Cardiac muscle cell (in vitro differentiated cells and primary cell): ENCODE results near the gene ANKRD42. TPM values are rescaled to one million over a fixed set of nuclear protein-coding genes. Genes with fewer than 3 reads are reported as not detected.

Experiments used
- DNase-seq, 2 donors: peaks; one replicate each; pipeline versions ENCODE4 v3.0.0 to v3.0.0-alpha.2; 2010 to 2017; ENCODE audit warnings: low read depth in 1 of 2, low spot score in 1 of 2
- H3K27ac ChIP-seq: fragments of 200-600 bp; sonication (generic); 2 replicates; pipeline ENCODE4 v1.5.1; 2016
- H3K27me3 ChIP-seq: fragments of 200-600 bp; sonication (generic); 2 replicates; pipeline ENCODE4 v1.6.0; 2016; ENCODE audit warnings: control low read depth
- H3K36me3 ChIP-seq: fragments of 200-600 bp; sonication (generic); 2 replicates; pipeline ENCODE4 v1.5.1; 2016; ENCODE audit warnings: control low read depth
- H3K4me1 ChIP-seq: fragments of 200-600 bp; sonication (generic); 2 replicates; pipeline ENCODE4 v1.8.1; 2017; ENCODE audit warnings: low read depth, mild to moderate bottlenecking, mixed run types
- H3K4me3 ChIP-seq: fragments of 200-600 bp; sonication (generic); 2 replicates; pipeline ENCODE4 v1.5.1; 2016; ENCODE audit warnings: mild to moderate bottlenecking
- H3K9me3 ChIP-seq: fragments of 200-600 bp; sonication (generic); 2 replicates; pipeline ENCODE4 v1.5.1; 2017; ENCODE audit warnings: low read depth, mild to moderate bottlenecking, control low read depth
- CTCF ChIP-seq: IDR thresholded peaks from 2 replicates; pipeline ENCODE4 v1.5.1; 2012; ENCODE audit warnings: low read depth, mild to moderate bottlenecking, low read length
- polyA plus RNA-seq: library from polyadenylated mRNA; unstranded; fragments of >200 nt; fragmentation: Nextera tagmentation; extraction: Ambion mirVana; gene quantifications from 2 replicates; pipeline ENCODE4 v1.2.1, GENCODE V29; 2016
- total RNA-seq: library from RNA; depleted of rRNA; stranded (reverse); fragments of >200 nt; gene quantifications from 2 replicates; pipeline ENCODE4 v1.2.3, GENCODE V29; 2016

The ANKRD42 gene
- total and polyA plus RNA-seq, 2 experiments from 2014 or later, result 6.8 to 8.6 TPM

DNA sequence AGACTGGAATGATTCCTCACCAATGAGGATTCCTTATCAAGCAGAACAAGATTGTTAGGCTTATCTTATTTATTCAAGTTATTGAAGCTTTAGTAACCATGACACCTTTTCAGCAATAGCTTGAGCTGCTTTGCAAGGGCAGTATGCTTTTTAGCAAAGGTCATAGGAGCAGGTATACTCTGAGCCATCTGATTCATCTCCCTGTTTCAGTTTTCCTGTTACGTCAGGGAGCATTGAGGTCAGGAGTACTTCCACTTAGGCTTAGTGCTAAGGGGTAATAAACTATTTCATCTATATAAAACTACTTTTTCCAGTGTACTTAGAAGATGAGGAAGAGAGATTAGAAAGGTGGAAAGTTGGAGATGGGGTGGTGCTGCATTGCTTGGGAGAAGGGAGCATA, 17.7 kb upstream of the ANKRD42 start:
- Histone ChIP-seq H3K9me3 (no peaks in the 10 kb centered on the region), H3K27me3 (no peaks in the 10 kb centered on the region), H3K4me3 (no peak overlapping the region), H3K36me3 (peaks cover 63% of the 10 kb centered on the region), H3K27ac (no peak overlapping the region), H3K4me1 (peaks cover 8% of the 10 kb centered on the region)
- no peak for TF ChIP-seq CTCF
- DNase-seq, result no peak

DNA sequence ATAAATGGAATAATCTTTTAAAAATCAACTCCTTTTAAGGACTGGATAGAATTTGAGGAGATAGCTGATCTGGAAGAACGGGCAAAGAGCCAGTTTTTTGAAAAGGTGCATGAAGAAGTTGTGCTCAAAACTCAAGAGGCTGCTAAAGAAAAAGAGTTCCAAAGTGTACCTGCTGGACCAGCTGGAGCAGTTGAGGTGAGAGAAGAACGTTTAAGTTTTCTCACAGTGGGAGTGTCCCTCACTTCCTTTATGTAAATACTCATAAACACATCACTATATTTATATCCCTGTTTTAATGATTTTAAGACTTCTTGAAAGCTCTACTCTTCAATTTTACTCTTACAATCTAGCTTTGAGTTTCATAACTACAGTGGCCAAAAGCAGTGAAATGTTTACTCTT, 11.7 kb upstream of the ANKRD42 start:
- H3K27ac ChIP-seq, result no peak overlapping the region
- no peak overlapping the region for H3K4me3 ChIP-seq
- H3K36me3 ChIP-seq, result peaks cover 76% of the 10 kb centered on the region
- no peaks in the 10 kb centered on the region for H3K4me1 ChIP-seq
- no peaks in the 10 kb centered on the region for H3K9me3 ChIP-seq
- no peak for DNase-seq
- TF ChIP-seq CTCF, result no peak
- H3K27me3 ChIP-seq, result no peaks in the 10 kb centered on the region

DNA sequence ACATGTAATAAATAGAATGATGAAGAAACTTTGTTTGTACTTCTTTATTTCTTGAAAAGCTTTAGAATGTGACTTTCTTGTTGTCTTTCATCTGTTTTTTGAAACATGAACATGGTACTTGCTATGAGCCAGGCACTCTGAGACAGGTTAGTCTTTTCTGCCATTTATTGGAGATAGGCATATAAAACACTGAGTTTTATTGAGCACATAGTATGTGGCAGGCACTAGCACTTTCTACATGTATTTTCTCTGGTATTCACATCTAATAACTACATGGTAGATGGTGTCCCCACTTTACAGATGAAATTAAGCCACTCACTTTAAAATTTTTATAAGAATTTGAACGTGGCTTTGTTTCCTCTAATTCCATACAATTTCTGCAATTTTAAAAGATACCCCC, 7.7 kb upstream of the ANKRD42 start:
- H3K9me3 ChIP-seq, result no peaks in the 10 kb centered on the region
- no peak for DNase-seq
- H3K4me1 ChIP-seq, result no peaks in the 10 kb centered on the region
- no peak overlapping the region for H3K27ac ChIP-seq
- peaks cover 46% of the 10 kb centered on the region for H3K36me3 ChIP-seq
- no peaks in the 10 kb centered on the region for H3K27me3 ChIP-seq
- H3K4me3 ChIP-seq, result no peak overlapping the region
- no peak for TF ChIP-seq CTCF

DNA sequence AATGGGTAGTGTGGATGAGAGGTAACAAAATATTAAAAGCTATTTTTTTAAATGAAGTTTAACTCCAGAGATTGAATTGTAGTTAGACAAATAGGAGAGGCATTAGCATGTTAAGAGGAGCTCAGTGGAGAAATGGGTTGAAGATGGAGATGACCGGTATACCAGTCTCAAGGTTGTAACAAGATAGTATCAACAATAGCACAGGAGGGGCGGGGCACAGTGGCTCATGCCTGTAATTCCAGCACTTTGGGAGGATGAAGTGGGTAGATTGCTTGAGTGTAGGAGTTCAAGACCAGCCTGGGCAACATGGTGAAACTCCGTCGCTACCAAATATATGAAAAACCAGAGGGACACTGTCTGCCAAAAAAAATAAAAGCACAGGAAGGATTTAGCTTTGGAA, 6.0 kb upstream of the ANKRD42 start:
- peaks cover 3% of the 10 kb centered on the region for H3K4me1 ChIP-seq
- no peaks in the 10 kb centered on the region for H3K9me3 ChIP-seq
- H3K4me3 ChIP-seq, result no peak overlapping the region
- no peak for DNase-seq
- no peak for TF ChIP-seq CTCF
- H3K36me3 ChIP-seq, result peaks cover 34% of the 10 kb centered on the region
- no peaks in the 10 kb centered on the region for H3K27me3 ChIP-seq
- no peak overlapping the region for H3K27ac ChIP-seq

DNA sequence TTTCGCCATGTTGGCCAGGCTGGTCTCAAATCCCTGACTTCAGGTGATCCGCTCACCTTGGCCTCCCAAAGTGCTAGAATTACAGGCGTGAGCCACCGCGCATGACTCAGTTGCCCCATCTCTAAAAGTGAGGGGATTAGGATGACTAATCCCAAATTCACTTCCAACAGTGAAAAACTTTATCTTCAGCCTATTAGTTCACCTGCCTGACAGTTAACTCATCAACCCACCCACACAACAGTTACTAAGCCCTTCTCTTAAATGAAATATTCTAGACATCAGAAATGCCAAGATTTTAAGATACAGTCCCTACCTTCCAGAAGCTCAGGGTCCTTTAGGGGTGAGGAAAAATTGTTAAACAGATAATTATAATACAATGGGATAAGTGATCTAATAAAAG, 2.0 kb upstream of the ANKRD42 start:
- H3K4me1 ChIP-seq, result peaks cover 16% of the 10 kb centered on the region
- H3K27me3 ChIP-seq, result no peaks in the 10 kb centered on the region
- H3K36me3 ChIP-seq, result peaks cover 8% of the 10 kb centered on the region
- no peaks in the 10 kb centered on the region for H3K9me3 ChIP-seq
- H3K27ac ChIP-seq, result no peak overlapping the region
- no peak overlapping the region for H3K4me3 ChIP-seq
- DNase-seq, result no peak
- no peak for TF ChIP-seq CTCF

GRCh38 chr11:83191986-83192385, 1.5 kb upstream of the ANKRD42 start:
- no peak for TF ChIP-seq CTCF
- H3K27me3 ChIP-seq, result no peaks in the 10 kb centered on the region
- peaks cover 8% of the 10 kb centered on the region for H3K36me3 ChIP-seq
- no peak for DNase-seq
- H3K9me3 ChIP-seq, result no peaks in the 10 kb centered on the region
- no peak overlapping the region for H3K27ac ChIP-seq
- peaks cover 16% of the 10 kb centered on the region for H3K4me1 ChIP-seq
- H3K4me3 ChIP-seq, result no peak overlapping the region
